NK-92 (cell line): Measurements from ENCODE around the gene TOMM40L.

Experiments
- DNase-seq: peaks from one replicate; lab custom pipeline; 2025; ENCODE audit not compliant: unreplicated experiment; lab: John Stamatoyannopoulos, UW

The TOMM40L gene

DNA sequence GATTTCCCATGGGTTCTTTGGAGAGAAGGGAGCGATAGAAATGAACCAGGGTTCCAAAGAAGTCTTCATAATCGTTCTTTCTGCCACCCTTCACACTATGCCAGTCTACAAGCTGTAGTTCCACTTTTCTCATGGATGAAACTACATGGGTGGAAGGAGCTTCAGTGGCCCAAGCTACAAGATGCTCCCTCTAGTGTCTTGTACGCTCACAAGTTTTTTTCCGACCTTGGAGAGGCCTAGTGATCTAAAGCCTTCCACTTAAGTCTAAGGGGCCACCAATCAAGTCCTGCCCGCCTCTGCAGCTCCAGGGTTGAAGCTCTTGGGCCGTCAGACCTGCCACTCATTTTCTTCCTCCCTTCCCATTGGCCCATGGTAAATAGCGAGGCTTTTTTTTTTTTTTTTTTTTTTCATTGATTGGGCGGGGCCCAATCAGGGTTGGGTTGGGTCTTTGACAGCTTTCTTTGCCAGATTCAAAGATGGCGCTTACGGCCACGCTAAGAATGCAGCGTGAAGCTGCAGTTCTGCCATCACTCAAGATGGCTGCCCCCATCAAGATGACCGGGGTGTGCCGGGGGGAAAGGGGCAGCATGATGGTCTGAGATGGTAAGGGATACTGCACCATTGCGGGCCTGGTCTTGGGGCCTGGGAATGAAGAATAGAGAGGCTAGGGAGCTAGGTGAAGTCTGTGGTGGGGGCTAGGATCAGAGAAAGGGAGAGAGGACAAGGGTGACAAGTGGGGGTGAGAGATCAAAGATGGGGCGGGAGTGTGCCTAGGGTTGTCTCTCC, at the start of gene TOMM40L:
Gene TOMM40L, plus strand, starts transcription at position 527 of the 786 bp plus-strand sequence. CDS start 430 bp downstream, outside the sequence.
- peak; percentile 37 for DNase-seq

DNA sequence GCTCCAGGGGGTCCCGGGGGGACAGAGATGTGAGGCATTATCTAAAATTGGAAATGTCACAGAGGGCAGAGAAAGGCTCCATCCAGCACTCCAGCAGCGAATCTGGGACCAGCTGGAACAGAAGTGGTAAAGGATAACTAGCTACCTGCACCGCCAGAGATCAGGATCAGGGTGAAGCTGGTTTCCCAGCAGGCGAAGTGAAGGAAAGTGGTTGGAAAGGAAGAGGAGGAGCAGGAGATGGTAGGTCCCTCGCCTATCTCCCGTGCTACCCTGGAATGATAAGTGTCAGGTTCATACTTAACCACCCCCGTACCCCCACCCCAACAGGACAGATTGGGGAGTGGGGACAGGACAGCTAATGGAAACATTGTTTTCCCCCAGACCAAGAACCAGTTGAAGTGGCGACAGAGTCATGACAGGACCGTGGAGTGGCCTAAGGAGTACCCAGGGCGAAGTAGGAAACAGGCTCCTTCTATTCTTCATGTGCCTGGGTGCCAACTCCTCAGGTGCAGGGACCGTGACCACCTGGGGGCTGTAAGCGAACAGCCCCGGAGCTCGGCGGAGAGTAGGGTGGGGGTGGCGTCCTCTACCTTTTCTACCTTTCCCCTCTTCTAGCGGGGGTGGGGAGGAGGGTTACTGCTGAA, 49.3 kb upstream of the TOMM40L start:
- DNase-seq: no peak

DNA sequence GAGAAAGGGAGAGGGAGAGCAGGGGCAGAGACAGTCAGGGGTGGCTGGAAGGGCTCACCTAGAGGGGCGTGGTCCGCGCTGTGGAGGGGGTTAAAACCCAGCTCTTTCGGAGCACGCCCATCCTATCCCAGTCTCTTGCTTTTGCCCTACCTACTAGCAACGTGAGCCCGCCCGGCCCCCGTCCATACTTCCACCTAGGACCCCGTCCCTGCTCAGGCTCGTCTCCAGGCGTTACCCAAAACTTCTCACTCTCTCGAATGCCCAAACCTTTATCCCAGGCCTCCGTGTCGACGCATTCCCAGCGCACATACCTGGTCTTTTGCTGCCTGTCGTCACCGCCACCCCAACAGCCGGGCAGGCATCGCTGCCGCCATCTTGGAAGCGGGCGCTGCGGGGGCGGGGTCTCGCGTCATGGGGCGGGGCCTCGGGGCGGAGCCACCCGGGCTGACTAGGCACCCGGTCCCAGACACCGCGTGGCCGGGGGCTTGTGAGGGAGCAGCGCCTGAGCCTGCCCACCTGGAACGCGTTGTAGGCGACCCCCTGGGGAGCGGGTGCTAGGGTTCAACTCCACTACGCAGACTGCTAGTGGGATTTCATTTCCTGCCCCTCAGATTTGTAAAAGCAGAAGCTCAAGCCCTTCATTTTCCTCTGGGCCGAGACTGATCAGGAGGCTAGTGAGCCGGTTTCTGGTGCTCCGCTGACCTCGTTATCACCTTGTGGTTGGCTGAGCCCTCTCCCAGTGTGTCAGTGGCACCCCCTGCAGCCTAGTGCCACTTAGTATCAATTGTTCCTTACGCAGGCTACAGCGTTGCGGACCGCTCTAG, 48.5 kb upstream of the TOMM40L start, which contains the start of gene B4GALT3:
Gene B4GALT3, minus strand, starts transcription at position 396 of the 824 bp plus-strand sequence. CDS start 1,447 bp downstream, outside the sequence.
- DNase-seq: peak; percentile 38

DNA sequence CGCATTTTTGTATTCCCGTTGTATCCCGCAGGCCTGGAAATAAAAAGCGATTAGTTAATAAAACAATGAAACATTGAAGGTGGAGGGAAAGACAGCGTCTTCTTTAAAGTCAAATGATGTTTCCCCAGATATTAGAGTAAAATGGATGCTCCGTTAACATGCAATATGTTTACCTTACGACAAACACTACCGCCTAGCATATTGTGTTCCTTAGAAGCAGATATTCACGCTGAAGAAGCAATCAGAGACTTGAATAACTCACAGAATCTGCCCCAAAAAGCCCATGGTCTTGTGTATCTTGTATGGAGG, 48.0 kb upstream of the TOMM40L start:
- no peak for DNase-seq

DNA sequence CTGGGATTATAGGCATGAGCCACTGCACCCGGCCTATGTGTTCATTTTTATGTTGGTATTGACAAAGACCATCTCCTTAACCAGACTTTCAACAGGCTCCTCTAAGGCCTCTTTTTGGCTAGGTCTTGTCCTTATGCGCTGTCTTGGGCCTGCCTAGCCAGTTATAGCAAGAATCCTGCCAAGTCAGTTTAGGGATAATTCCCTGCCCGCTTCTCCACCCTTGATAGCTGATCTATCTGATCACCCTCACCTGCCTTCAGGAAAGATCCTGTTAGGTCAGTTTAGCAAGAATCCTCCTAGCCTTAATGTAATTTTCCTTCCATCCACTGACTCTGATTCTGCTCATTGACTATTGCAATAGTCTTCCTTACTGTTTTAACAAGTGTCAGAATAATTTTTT, 46.2 kb upstream of the TOMM40L start:
- no peak for DNase-seq

DNA sequence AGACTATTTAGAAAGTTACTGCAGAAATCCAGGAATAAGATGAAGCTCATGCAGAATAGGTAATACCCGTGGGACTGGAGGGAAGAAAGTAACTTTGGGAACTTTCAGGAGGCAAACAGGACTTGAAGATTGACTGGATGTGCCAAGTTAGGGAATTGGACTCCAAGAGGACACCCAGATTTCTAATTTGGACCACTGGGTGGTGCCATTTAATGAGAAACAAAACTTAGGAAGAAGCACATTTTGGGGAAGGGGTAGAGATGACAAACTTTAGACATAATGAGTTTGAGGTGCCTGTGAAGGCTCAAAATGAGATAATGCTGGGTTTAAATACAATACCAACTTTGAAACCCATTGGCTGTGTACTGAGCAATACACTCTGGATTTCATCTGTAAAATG, 45.2 kb upstream of the TOMM40L start:
- no peak for DNase-seq

DNA sequence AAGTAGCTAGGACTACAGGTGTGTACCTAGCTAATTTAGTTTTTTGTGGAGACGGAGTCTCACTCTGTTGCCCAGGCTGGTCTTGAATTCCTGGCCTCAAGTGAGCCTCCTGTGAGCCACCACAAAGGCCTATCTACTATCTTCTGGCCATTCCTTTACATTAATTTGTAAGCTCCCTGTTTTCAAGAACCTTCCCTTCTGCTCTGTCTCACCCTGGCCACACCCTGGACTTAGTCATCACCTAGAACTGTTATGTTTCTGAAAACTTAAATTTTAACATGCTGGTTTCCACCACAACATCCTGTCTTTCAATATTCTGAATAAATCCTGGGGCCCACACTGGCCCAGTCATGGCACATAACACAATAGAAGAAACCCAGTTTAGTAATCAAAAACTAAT, 43.6 kb upstream of the TOMM40L start:
- DNase-seq: no peak

DNA sequence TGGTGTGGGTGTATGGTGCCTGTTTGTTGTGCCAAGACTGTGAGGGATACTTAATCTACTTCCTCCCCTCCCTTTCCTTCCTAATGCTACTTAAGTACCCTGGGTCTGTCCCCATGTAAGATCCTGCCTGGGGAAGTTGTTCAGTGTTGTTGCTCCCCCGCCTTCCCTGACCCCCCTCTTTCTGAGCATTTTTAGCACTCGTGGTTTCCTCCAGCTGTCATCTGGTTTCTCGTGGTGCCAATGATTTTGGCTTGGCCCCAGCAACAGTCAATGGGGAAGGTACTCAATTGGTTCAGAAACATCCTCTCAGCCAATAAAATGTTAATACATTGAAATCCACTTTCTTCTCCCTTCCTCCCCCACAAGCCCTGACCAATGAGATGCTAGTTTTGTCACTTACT, 40.6 kb upstream of the TOMM40L start:
- no peak for DNase-seq

DNA sequence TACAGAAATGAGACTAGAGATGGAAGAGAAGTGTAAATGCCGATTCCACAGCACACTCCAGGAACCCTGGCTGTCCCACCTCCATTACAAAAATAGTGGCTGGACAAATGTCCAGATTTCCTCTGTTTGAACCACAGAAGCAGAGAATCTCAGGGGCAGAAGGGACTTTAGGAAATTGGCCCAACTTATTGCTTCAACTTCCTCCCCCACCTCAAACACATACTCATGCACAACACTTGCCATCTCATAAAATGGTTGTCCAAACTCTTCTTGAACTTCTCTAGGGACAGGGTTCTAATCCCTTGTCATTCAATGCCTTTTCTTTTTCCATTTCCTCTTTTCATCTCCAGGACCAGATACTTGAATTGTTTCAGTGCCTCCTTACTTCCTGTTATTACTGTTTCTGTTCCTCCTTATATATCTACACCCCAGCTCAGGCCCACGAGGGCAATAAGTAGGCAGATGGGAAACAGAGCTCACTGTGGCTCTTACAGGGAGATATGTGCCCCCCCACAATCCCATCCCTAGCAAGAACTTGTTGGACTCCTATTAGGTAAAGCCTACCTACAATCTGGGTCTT, 40.0 kb upstream of the TOMM40L start:
- DNase-seq: no peak

DNA sequence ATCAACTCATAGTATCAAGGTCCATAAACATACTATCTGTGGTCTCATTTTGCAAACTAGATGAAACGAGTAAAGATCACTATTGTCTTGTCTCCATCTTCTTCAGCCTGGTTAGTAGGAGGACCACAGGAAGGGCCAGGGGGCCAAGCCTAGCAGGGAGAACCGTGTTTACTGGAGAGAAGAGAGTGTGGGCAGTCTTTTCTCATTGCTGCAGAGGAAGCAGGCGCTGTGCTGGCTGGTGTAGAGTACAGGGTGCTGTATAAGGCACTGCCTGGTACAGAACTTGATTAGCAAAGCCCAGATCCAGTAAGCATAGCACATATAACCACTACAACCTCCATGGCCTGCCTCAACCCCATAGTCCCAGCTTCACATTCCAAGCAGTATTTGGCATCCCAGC, 38.5 kb upstream of the TOMM40L start:
- no peak for DNase-seq

DNA sequence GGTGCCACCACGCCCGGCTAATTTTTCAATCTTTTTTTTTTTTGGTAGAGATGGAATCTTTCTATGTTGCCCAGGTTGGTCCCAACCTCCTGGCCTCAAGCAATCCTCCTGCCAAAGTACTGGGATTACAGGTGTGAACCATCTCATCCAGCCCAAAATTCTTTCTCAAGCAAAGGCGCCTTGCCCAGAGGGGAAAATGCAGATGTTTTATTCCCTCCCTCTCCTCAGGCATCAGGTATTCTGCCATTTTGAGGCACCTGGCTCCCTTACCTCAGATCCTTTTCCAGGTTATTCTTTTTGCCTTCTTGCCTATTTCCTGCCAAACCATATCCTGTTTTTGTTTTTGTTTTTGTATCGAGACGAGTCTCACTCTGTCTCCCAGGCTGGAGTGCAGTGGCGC, 37.5 kb upstream of the TOMM40L start:
- no peak for DNase-seq

DNA sequence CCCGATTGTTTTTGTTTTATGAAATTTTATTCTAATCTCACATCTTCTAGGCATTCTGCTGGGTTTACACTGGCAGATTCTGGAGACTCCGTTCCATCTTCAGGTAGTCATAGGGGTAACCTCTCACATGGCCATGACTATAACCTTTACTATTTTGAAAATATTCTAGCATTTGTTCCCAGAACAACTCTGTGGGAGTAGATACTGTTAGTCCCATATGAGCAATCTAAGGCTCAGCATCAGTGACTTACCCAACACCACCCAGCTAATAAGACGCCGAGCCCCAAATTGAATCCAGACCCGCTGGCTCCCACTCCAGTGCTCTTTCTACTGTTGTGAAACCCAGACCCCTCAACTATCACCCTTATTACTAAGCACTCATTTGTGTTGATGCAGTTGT, 36.8 kb upstream of the TOMM40L start:
- no peak for DNase-seq

DNA sequence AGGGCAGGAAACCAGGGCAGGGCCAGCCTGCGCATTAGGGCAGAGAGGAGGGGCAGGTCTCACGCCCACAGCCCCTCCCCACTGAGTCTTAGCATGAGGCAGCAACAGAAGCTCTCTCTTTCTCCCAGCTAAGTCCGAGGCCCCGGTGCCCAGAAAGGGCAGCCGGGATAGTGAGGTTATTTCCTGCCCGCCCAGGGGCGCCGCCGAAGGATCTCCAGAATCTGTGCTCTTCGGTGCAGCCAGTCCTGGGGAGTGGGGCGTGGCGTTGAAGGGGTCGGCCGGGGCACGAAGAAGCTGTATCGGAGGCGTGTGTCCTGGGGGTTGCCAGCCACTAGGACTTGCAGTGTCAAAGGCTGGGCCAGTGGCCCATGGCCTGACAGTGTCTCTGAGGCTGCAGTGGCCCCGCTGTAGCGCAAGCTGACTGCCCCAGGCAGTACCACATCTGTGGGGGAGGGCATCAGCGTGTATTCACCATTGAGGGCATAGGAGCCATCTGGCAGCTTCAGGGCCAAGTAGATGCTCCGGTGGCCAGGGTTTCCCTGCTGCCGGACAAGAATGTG, 34.8 kb upstream of the TOMM40L start:
- no peak for DNase-seq

DNA sequence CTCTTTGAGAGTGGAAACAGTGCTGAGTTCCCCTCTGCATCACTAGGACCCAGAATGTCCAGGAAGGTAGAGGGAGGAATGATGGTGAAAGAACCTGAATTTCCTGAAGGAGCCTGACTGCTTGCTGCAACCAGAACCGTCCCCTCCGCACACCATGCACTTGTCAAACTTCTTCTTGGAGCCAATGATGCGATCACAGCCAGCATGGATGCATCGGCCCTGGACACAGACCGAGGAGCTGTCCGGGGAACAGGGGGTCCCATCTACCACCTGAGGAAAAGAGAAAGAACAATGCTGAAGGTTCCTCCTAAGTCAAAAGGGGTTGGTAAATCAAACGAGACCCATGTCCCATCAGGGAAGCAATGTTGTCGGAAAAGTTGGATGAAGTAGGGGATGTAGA, 33.9 kb upstream of the TOMM40L start:
- no peak for DNase-seq

DNA sequence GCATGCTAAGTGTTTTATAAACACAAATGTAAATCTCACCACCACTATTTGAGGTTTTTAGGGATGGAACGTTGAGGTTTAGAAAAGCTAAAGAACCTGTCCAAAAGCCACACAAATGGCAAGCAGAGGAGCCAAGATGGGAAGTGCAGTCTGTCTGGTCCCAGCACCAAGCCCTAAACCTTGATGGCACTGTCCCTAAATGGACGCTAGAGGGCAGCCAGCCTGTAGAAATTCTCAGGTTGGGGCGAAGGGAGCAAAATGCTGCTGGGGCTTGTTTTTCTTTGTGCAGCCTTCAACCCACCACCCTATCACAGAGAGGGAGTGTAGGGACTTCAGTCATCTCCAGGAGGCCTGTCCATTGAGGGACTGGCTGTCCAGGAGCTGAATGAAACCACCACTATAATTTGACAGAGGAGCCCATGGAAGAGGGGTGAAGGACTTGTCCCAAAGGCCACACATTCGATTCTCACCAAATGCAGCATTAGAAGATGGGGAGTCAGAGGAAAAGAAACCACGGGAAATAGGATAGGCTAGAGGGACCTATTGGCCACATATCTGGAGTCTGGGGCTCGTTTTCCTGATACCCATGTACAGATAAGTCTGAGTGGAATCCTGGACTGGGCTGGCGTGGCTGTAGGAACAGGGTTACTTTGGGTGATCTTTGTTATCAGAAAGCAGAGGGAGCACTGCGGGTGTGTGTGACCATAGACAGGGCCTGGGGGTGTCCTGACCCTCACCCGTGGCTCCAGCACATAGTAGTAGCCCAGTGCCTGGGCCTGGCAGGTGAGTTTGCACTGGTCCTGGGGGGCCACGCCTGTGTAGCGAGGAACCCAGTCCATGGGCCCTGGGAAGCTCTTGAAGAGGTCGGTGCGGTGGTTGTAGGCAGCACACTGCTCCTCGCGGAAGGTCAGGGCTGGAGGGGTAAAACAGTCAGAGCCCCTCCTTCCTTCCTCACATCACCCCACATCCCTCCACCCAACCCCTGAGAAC, 33.1 kb upstream of the TOMM40L start:
- DNase-seq: no peak

DNA sequence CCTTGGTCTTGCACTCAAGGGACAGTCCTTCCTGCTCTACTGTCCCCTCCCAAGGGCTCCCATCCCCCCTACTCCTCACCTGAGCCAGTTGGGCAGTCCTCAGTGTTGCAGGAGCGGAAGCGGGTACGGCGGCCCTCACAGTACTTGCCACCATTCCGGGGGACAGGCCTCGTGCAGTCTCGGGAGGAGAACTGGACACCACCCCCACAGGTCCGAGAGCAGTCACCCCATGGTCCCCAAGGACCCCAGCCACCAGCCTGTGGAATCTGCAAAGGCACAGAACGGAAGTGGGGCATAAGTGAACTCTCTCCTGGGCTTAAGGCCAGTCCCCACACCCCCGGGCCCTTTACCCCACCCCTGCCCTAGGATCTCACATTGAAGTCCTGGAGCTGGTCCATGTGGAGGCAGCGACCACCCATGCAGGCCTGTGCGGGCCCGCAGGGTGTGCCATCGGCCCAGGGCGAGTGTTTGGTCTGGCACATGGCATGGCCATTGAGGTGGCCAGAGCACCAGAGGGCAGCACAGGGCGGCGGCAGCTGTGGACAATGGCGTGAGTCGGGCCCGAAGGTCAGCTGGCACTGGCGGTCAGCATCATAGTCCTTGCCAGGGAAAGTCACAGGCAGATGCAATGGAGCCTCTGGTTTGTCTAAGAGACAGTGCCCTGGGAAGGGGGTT, 32.2 kb upstream of the TOMM40L start:
- no peak for DNase-seq

DNA sequence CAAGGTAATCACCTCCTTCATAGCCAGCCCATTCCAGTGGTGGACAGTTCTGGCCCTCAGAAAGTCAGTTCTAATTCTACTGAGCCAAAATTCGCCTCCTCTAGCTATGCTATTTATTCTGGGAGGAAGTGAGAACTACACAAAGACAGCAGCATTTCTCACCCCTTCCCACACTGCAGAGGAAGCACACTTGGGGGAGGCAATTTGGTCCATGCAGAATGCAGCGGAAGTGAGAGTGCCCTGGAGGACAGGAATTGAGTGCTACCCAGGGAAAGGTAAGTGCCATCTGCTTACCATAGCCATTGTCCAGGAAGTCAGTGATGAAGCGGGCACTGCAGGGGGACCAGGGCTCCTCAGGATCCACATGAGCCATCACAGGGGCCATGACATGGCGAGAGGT, 30.7 kb upstream of the TOMM40L start:
- no peak for DNase-seq

DNA sequence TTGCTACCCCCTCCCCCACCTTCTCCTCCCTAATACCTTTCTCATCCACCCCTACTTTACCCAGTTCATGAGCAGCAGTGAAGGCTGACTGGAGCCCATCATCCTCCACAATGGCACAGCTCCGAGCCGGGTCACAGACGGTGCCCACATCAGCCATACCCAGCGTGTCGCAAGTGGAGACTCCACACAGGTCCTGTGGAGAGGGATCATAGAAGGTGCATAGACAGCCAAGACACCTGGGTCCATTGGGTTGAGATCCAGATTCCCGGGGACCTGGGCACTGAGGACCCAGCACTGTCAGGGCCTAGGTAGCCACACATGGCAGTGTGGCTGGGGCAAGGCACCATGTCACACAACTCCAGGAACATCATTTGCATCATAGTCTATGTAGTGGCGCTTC, 29.7 kb upstream of the TOMM40L start:
- DNase-seq: no peak
